ENCODE data around the gene SP140.

The SP140 gene

GRCh38 chr2:230346921-230347533 lies 121.5 kb downstream of the SP140 start:
- Histone ChIP-seq H3K36me3 (ENCODE audit: control insufficient read depth, insufficient read depth, low read length) (no peaks in the 10 kb centered on the region), H3K27ac (peak overlapping the region; percentile 27), H3K27me3 (ENCODE audit: control insufficient read depth, insufficient read depth, low read length) (no peaks in the 10 kb centered on the region), H3K4me1 (no peaks in the 10 kb centered on the region), H3K9me3 (ENCODE audit: control insufficient read depth, low read length) (no peaks in the 10 kb centered on the region), H2AFZ (peak overlapping the region; percentile 39), H3K4me2 (ENCODE audit: low read length) (no peak overlapping the region), H3K9ac (no peak overlapping the region), H3K4me3 (ENCODE audit: low read depth, low read length) (no peak overlapping the region), H3K79me2 (no peaks in the 10 kb centered on the region)
- TF ChIP-seq CTCF (IDR thresholded peaks at IDR 0.05) = no peak

- H3K4me3 ChIP-seq (ENCODE audit: low read depth, low read length) = no peak overlapping the region
- peak overlapping the region; percentile 39 for H2AFZ ChIP-seq
- no peak overlapping the region for H3K4me2 ChIP-seq (ENCODE audit: low read length)
- no peaks in the 10 kb centered on the region for H3K9me3 ChIP-seq (ENCODE audit: control insufficient read depth, low read length)
- H3K9ac ChIP-seq = no peak overlapping the region
- H3K36me3 ChIP-seq (ENCODE audit: control insufficient read depth, insufficient read depth, low read length) = no peaks in the 10 kb centered on the region
- no peaks in the 10 kb centered on the region for H3K4me1 ChIP-seq
- TF ChIP-seq CTCF (IDR thresholded peaks at IDR 0.05) = no peak
- H3K27me3 ChIP-seq (ENCODE audit: control insufficient read depth, insufficient read depth, low read length) = no peaks in the 10 kb centered on the region
- H3K79me2 ChIP-seq = no peaks in the 10 kb centered on the region
- H3K27ac ChIP-seq = peak overlapping the region; percentile 27
Measured at GRCh38 chr2:230347659-230348305, 122.2 kb downstream of the SP140 start.

GRCh38 chr2:230348787-230349186 lies 123.3 kb downstream of the SP140 start:
- Histone ChIP-seq H3K4me2 (ENCODE audit: low read length) (no peak overlapping the region), H3K27me3 (ENCODE audit: control insufficient read depth, insufficient read depth, low read length) (no peaks in the 10 kb centered on the region), H3K9me3 (ENCODE audit: control insufficient read depth, low read length) (no peaks in the 10 kb centered on the region), H3K4me1 (no peaks in the 10 kb centered on the region), H3K36me3 (ENCODE audit: control insufficient read depth, insufficient read depth, low read length) (no peaks in the 10 kb centered on the region), H3K4me3 (ENCODE audit: low read depth, low read length) (no peak overlapping the region), H3K79me2 (no peaks in the 10 kb centered on the region), H3K27ac (no peak overlapping the region), H2AFZ (no peak overlapping the region), H3K9ac (no peak overlapping the region)
- TF ChIP-seq CTCF (IDR thresholded peaks at IDR 0.05) = no peak

GRCh38 chr2:230356084-230356483 lies 130.5 kb downstream of the SP140 start:
- Histone ChIP-seq H3K4me3 (ENCODE audit: low read depth, low read length) (no peak overlapping the region), H3K36me3 (ENCODE audit: control insufficient read depth, insufficient read depth, low read length) (no peaks in the 10 kb centered on the region)
- no peak for TF ChIP-seq CTCF (IDR thresholded peaks at IDR 0.05)

GRCh38 chr2:230358305-230358704 lies 132.8 kb downstream of the SP140 start:
- no peaks in the 10 kb centered on the region for H3K79me2 ChIP-seq
- H3K4me2 ChIP-seq (ENCODE audit: low read length) = no peak overlapping the region
- H3K9me3 ChIP-seq (ENCODE audit: control insufficient read depth, low read length) = no peaks in the 10 kb centered on the region
- H3K36me3 ChIP-seq (ENCODE audit: control insufficient read depth, insufficient read depth, low read length) = no peaks in the 10 kb centered on the region
- H3K4me1 ChIP-seq = no peaks in the 10 kb centered on the region
- H3K4me3 ChIP-seq (ENCODE audit: low read depth, low read length) = no peak overlapping the region
- no peaks in the 10 kb centered on the region for H3K27me3 ChIP-seq (ENCODE audit: control insufficient read depth, insufficient read depth, low read length)
- H3K9ac ChIP-seq = no peak overlapping the region
- H3K27ac ChIP-seq = no peak overlapping the region
- no peak for TF ChIP-seq CTCF (IDR thresholded peaks at IDR 0.05)
- no peak overlapping the region for H2AFZ ChIP-seq

More at GRCh38 chr2:230356084-230356483, 130.5 kb downstream of the SP140 start:
- Histone ChIP-seq H3K27ac (no peak overlapping the region), H3K9ac (no peak overlapping the region), H2AFZ (no peak overlapping the region), H3K4me2 (ENCODE audit: low read length) (no peak overlapping the region), H3K9me3 (ENCODE audit: control insufficient read depth, low read length) (no peaks in the 10 kb centered on the region), H3K27me3 (ENCODE audit: control insufficient read depth, insufficient read depth, low read length) (no peaks in the 10 kb centered on the region), H3K79me2 (no peaks in the 10 kb centered on the region), H3K4me1 (no peaks in the 10 kb centered on the region)

Measured in parathyroid adenoma (tissue), 2 donors.